Measurements from ENCODE around the gene GRID2.

DNA sequence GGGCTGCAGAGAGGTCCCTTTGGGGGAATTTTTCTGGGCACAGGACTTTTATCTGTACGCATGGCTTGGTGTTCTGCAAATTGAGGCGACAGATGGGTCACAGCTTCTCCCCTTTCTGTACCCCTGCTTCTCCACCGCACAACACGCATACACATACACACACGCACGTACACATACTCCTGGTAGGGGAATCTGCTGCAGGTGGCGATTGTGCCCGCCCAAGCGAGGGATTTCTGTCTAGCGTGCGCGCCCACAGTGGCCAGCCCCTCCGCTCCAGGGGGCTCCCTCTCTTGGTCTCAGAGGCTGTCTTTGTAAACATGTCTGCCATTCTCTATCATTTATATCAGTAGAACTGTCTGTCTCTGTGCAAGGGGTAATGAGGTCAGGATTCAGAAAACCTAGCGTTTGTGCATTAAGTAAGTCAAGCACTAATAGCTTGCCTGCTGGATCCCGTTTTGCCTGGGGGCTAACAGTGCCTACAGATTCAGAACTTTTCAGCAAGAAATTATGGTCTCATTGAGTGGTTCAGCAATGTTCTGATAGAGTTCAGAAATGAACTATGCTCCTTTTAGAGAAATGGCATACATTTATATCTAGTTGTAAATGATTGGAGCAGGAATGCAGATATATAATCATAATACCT is 2.2 kb downstream of the GRID2 start:
- TF ChIP-seq, protein P1, sequence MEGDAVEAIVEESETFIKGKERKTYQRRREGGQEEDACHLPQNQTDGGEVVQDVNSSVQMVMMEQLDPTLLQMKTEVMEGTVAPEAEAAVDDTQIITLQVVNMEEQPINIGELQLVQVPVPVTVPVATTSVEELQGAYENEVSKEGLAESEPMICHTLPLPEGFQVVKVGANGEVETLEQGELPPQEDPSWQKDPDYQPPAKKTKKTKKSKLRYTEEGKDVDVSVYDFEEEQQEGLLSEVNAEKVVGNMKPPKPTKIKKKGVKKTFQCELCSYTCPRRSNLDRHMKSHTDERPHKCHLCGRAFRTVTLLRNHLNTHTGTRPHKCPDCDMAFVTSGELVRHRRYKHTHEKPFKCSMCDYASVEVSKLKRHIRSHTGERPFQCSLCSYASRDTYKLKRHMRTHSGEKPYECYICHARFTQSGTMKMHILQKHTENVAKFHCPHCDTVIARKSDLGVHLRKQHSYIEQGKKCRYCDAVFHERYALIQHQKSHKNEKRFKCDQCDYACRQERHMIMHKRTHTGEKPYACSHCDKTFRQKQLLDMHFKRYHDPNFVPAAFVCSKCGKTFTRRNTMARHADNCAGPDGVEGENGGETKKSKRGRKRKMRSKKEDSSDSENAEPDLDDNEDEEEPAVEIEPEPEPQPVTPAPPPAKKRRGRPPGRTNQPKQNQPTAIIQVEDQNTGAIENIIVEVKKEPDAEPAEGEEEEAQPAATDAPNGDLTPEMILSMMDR (IDR thresholded peaks at IDR 0.05 in 2 of 3, conservative IDR thresholded peaks at IDR 0.05 in 1 of 3; ENCODE audit: insufficient read depth in 2 of 3, low read depth in 1 of 3, low read length in 3 of 3) = no peak
- TF ChIP-seq U2AF1 (optimal IDR thresholded peaks at IDR 0.05; ENCODE audit: low read depth, low read length) (no peak), JUND (IDR thresholded peaks at IDR 0.05; ENCODE audit: borderline replicate concordance, low read depth, low read length) (no peak), JUND (tag; IDR thresholded peaks at IDR 0.05; ENCODE audit: borderline replicate concordance, low read depth, low read length) (no peak), EZH2 (IDR thresholded peaks at IDR 0.05; ENCODE audit: borderline replicate concordance, low read depth, low read length) (no peak), HEY1 (CRISPR knock-in tag; IDR thresholded peaks at IDR 0.05; ENCODE audit: borderline replicate concordance) (no peak), MYC (IDR thresholded peaks at IDR 0.05; ENCODE audit: low read depth, low read length) (no peak), MYC (CRISPR knock-in tag; IDR thresholded peaks at IDR 0.05; ENCODE audit: borderline replicate concordance, low read depth) (no peak), NR3C1 (CRISPR knock-in tag; IDR thresholded peaks at IDR 0.05) (no peak), TEAD1 (CRISPR knock-in tag; IDR thresholded peaks at IDR 0.05) (no peak), ZNF146 (CRISPR knock-in tag; IDR thresholded peaks at IDR 0.05; ENCODE audit: unreplicated experiment) (no peak), SP2 (IDR thresholded peaks at IDR 0.05; ENCODE audit: extremely low read depth, low read depth, low read length, poor library complexity, severe bottlenecking) (no peak)
- TF ChIP-seq, protein P2, sequence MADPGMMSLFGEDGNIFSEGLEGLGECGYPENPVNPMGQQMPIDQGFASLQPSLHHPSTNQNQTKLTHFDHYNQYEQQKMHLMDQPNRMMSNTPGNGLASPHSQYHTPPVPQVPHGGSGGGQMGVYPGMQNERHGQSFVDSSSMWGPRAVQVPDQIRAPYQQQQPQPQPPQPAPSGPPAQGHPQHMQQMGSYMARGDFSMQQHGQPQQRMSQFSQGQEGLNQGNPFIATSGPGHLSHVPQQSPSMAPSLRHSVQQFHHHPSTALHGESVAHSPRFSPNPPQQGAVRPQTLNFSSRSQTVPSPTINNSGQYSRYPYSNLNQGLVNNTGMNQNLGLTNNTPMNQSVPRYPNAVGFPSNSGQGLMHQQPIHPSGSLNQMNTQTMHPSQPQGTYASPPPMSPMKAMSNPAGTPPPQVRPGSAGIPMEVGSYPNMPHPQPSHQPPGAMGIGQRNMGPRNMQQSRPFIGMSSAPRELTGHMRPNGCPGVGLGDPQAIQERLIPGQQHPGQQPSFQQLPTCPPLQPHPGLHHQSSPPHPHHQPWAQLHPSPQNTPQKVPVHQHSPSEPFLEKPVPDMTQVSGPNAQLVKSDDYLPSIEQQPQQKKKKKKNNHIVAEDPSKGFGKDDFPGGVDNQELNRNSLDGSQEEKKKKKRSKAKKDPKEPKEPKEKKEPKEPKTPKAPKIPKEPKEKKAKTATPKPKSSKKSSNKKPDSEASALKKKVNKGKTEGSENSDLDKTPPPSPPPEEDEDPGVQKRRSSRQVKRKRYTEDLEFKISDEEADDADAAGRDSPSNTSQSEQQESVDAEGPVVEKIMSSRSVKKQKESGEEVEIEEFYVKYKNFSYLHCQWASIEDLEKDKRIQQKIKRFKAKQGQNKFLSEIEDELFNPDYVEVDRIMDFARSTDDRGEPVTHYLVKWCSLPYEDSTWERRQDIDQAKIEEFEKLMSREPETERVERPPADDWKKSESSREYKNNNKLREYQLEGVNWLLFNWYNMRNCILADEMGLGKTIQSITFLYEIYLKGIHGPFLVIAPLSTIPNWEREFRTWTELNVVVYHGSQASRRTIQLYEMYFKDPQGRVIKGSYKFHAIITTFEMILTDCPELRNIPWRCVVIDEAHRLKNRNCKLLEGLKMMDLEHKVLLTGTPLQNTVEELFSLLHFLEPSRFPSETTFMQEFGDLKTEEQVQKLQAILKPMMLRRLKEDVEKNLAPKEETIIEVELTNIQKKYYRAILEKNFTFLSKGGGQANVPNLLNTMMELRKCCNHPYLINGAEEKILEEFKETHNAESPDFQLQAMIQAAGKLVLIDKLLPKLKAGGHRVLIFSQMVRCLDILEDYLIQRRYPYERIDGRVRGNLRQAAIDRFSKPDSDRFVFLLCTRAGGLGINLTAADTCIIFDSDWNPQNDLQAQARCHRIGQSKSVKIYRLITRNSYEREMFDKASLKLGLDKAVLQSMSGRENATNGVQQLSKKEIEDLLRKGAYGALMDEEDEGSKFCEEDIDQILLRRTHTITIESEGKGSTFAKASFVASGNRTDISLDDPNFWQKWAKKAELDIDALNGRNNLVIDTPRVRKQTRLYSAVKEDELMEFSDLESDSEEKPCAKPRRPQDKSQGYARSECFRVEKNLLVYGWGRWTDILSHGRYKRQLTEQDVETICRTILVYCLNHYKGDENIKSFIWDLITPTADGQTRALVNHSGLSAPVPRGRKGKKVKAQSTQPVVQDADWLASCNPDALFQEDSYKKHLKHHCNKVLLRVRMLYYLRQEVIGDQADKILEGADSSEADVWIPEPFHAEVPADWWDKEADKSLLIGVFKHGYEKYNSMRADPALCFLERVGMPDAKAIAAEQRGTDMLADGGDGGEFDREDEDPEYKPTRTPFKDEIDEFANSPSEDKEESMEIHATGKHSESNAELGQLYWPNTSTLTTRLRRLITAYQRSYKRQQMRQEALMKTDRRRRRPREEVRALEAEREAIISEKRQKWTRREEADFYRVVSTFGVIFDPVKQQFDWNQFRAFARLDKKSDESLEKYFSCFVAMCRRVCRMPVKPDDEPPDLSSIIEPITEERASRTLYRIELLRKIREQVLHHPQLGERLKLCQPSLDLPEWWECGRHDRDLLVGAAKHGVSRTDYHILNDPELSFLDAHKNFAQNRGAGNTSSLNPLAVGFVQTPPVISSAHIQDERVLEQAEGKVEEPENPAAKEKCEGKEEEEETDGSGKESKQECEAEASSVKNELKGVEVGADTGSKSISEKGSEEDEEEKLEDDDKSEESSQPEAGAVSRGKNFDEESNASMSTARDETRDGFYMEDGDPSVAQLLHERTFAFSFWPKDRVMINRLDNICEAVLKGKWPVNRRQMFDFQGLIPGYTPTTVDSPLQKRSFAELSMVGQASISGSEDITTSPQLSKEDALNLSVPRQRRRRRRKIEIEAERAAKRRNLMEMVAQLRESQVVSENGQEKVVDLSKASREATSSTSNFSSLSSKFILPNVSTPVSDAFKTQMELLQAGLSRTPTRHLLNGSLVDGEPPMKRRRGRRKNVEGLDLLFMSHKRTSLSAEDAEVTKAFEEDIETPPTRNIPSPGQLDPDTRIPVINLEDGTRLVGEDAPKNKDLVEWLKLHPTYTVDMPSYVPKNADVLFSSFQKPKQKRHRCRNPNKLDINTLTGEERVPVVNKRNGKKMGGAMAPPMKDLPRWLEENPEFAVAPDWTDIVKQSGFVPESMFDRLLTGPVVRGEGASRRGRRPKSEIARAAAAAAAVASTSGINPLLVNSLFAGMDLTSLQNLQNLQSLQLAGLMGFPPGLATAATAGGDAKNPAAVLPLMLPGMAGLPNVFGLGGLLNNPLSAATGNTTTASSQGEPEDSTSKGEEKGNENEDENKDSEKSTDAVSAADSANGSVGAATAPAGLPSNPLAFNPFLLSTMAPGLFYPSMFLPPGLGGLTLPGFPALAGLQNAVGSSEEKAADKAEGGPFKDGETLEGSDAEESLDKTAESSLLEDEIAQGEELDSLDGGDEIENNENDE (IDR thresholded peaks at IDR 0.05; ENCODE audit: low read depth, low read length) = no peak
